GDM1 (cell line): ENCODE results near the gene CSRNP3.

ENCODE experiments used
- DNase-seq: peaks from one replicate; lab custom pipeline; 2025; lab: John Stamatoyannopoulos, UW

CSRNP3 gene

GRCh38 chr2:165471349-165471950 lies 2.0 kb downstream of the CSRNP3 start:
- no peak for DNase-seq

DNA sequence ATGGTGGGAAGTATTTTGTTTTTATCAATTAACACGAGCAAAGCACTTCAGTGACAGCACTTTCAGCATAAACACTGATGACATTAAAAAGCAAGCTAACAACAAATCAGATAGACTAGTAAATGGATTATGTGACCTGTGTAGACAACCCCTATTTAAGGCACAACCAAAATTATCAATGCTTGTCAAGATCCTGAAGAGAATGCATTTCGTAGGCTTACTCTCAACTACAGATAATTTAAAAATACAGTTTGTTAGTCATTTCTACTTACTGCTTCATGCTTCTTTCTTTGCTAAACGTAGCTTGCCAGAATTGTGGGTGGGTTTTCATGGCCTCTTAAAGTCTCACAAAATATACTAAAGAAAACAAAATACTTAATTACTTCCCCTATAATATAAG lies 3.4 kb downstream of the CSRNP3 start:
- no peak for DNase-seq

DNA sequence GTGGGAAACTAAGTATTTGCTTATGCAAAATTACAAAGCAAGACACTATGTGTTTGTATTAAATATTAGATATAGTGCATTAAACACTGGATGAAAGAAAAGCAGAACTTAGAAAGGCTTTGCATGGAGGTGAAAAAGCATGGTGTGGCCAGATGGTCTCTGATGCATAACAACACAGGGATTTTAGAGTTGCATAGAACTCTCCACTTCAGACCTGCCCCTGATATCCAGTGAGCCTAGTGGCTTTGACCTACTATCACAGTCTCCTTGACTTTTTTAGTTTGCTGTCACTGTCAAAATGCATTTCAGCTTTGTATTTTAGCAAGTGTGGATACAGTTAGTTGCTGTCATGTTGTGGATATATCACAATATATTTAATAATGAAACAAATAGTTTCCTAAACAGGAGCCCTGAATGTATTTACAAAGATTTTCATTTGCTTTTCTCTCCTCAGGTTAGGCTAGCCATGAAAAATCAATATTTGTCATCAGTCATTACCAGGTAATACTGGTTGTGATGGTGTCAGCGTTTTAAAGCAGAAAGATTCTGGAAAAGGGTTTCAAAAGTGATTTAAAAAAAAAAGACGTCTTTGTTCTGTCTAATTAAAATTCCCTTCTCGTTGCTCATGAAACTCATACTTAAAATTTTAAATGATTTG lies 5.2 kb downstream of the CSRNP3 start:
- DNase-seq = no peak

DNA sequence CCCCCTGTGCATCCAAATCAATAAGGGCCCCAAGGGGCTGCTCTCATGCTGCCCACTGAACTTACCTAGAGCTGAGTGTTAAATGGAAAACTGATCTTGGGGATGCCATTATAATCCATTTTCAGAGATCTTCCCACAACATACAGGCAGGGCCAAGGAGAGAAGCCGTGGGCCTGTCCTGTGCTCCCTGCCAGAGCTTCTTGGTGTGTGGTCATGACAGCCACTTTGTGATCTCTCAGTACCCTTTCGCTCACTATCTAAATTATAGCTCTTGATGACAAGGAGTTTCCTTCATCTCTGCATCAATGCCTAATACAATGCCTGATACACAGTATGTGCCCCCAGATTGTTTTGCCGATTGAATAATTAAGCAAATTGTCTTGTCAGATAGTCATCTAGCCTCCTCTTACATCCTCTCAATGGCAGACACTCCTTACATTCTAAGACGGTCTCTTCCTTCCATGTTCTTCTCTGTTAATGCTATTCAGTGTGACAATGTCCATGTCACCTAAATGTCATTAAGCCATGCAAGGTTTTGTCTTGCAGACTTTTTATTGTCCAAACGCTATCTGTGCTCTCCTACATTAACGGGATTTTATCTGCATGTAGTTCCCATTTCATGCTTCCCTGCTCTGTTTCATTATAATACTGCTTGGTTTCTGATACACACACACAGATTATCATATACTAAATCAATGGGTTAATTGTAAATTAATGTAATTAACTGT lies 5.9 kb downstream of the CSRNP3 start:
- no peak for DNase-seq

GRCh38 chr2:165479856-165480255 lies 10.4 kb downstream of the CSRNP3 start:
- DNase-seq = no peak

DNA sequence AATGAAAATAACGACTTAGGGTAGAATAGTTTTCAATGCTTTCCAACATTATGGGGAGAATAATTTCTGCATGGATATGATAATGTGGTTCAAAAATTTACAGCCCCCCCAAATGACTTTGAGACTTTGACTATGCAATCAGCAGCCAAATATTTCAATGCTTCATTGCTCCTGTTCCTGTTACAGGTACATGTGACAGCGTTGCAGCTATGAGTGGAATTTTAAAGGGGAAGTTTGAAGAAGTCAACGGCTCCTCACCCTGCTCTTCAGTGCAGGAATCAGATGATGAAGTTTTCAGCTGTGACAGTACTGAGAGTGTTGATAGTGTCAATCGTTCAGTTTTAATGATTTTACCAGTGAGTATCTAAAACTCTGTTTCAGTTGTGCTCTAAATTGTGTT lies 25.1 kb downstream of the CSRNP3 start:
- DNase-seq = no peak

DNA sequence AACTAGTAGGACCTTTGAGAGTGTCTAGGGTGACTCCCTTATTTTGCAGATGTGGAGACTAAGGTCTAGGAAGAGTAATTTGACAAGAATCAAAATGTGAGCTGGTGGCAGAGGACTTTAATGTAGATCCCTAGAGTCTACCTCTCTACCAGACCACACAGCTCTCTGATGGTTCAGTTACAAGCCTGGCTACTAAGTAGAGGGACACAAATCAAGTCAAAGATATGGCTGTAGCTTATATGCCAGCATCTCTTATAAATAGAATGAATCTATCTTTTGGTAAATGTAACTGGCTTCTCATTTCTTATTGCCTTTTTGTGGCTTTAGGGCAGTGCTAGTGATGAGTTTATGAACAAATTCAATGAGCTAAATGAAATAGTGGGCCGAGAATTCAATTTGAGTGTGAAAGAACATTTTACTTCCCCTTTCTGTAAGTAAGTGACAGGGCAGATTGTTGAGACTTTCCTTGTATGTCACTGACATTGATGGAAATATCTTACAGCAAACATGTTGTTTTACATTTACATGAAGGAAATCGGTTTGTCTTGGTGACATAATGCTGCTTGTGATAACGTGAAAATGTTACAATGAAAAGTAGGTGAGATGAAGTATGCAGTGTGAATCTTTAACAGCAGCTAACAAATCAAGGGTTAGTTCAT lies 28.3 kb downstream of the CSRNP3 start:
- no peak for DNase-seq

GRCh38 chr2:165499131-165499530 lies 29.6 kb downstream of the CSRNP3 start:
- DNase-seq = no peak

DNA sequence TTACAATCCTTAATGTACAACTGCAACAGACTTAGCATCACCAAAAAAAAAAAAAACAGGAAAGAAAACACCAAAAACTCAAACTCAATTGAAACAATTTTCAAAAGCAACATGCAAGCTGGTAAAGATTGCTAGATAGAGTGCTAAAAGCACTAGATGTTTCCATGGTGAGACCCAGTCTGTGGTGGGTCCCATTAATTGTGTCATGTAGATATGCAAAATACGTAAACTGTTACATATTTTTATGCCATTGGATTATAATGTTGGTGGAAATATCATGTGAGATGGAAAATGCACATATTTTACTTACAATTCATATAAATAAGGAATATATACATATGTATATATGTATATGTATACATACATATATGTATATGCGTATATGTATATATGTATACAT lies 30.5 kb downstream of the CSRNP3 start:
- no peak for DNase-seq

- no peak for DNase-seq
Measured at GRCh38 chr2:165500816-165501215, 31.3 kb downstream of the CSRNP3 start.

DNA sequence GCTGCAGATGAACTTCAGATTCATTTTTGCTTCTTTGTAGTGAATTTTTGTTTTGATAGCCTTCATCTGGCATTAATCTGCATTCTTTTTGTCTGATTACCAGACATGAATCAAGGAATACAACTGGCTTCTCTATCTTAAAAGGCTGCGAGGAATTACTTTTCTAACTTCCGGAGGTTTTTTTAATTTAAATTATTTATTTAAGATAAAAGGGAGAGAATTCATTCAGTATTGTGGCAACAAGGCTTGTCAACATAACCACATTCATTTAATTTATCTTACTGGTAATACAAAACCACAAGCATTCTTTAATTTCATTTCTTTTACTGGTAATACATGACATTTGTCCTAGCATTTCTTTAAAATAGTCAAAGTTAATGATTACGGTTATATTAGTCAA lies 36.0 kb downstream of the CSRNP3 start:
- DNase-seq = no peak

- no peak for DNase-seq
Measured at GRCh38 chr2:165508927-165509326, 39.4 kb downstream of the CSRNP3 start.

DNA sequence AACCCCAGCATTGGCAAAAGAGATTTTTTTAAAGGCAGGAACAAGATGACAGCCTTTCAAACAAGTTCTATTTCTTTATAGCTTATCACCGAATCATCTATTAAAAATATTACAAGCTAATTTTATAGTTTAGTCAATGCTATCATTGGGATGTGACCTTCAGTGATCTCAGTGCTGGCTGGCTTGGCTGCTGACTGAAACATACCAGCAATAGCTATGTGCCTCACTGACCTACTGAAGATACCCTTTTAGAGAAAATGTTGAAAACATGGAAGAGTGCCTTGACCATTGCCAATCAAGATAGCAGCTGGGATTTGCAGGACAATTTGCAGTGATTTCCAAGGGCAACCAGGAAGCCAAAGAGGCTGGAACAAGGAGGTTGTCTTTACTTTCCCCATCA lies 44.0 kb downstream of the CSRNP3 start:
- no peak for DNase-seq

GRCh38 chr2:165518611-165519010 lies 49.1 kb downstream of the CSRNP3 start:
- DNase-seq = no peak

GRCh38 chr2:165522719-165523118 lies 53.2 kb downstream of the CSRNP3 start:
- DNase-seq = no peak

GRCh38 chr2:165524720-165525119 lies 55.2 kb downstream of the CSRNP3 start:
- no peak for DNase-seq

GRCh38 chr2:165528691-165529090 lies 59.2 kb downstream of the CSRNP3 start:
- DNase-seq = no peak

- no peak for DNase-seq
Measured at GRCh38 chr2:165529130-165529529, 59.6 kb downstream of the CSRNP3 start.

DNA sequence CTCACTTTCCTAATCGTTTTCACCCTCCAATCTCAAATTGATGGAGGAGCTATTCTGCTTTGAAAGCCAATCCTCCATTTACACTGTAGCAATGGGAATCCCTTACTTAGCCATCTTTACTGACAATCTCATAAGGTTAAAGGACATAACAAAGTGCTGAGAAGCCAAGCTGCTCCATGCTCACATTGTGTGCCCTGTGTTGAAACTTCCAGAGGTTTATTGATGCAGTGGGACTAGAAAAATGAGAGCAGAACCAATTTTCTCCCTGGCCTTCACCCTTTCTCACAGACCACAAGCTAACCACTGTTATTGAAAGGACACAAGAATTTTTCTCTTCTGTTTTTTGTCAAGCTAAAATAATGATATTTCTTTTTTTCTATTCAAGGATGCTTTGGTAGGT lies 63.8 kb downstream of the CSRNP3 start:
- no peak for DNase-seq

- no peak for DNase-seq
Measured at GRCh38 chr2:165535471-165535870, 66.0 kb downstream of the CSRNP3 start.

DNA sequence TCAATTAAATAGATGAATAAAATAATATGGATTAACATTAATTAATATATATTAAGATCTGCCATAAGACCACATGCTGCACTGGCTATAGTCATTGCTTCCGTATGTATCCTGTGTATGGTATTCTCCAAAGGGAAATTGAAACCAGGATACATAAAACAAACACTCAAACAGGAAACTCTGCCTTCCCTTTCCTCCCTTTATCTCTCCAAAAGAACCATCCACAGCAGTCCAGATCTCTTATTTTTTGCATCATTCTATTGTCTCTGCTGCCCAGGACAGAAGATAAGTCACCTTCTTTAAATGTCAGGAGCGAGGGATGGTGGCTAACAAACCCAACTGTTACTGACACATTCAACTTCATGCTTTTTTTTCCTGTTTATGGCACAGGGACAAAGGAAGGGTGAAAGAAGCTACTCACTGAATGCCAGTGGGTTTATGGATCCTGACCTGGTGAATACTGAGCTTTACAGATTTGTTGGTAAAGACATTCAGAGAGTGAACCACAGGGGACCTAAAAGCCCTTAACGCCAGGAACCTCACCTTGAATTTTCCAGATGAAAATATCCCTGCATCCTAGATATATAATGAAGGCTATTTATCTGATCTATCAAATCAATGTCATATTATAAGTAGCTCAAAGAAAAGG lies 67.5 kb downstream of the CSRNP3 start:
- DNase-seq = no peak

GRCh38 chr2:165539985-165540384 lies 70.5 kb downstream of the CSRNP3 start:
- no peak for DNase-seq
